IMR-90 (cell line): ENCODE results near the gene HDAC9.

Source experiments
- BHLHE40 ChIP-seq: fragments of 150-350 bp; IDR thresholded peaks from 2 replicates; pipeline ENCODE4 v1.6.1; 2016; ENCODE audit warnings: mild to moderate bottlenecking, low read depth, low read length
- CEBPB ChIP-seq: IDR thresholded peaks from 2 replicates; pipeline ENCODE4 v1.6.1; 2012; ENCODE audit warnings: low read depth, low read length, improper control_type of control experiment
- CTCF ChIP-seq: conservative IDR thresholded peaks from 2 replicates; pipeline ENCODE4 v1.5.1; 2012; ENCODE audit warnings: mild to moderate bottlenecking, low read depth, low read length, improper control_type of control experiment
- MXI1 ChIP-seq: IDR thresholded peaks from 2 replicates; pipeline ENCODE4 v1.6.1; 2012; ENCODE audit warnings: low read depth, mild to moderate bottlenecking, low read length, moderate library complexity, borderline replicate concordance
- POLR2A ChIP-seq: IDR thresholded peaks from 2 replicates; pipeline ENCODE4 v1.6.1; 2012; ENCODE audit warnings: mild to moderate bottlenecking, low read depth, low read length

- TF ChIP-seq CTCF (no peak), MXI1 (no peak), BHLHE40 (no peak), POLR2A (no peak), CEBPB (0 out of 2 replicates have a peak, but pooled peaks have one; percentile 9)
Measured at GRCh38 chr7:18958627-18959026, 463.1 kb downstream of the HDAC9 start.
